Non-pigmented ciliary epithelial cell (primary cell): ENCODE data around the gene PRSS33.

ENCODE experiments used
- DNase-seq: peaks from one replicate; pipeline ENCODE4 v3.0.0-alpha.2; 2010; ENCODE audit warnings: low read depth

Gene PRSS33, protein sequence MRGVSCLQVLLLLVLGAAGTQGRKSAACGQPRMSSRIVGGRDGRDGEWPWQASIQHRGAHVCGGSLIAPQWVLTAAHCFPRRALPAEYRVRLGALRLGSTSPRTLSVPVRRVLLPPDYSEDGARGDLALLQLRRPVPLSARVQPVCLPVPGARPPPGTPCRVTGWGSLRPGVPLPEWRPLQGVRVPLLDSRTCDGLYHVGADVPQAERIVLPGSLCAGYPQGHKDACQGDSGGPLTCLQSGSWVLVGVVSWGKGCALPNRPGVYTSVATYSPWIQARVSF

DNA sequence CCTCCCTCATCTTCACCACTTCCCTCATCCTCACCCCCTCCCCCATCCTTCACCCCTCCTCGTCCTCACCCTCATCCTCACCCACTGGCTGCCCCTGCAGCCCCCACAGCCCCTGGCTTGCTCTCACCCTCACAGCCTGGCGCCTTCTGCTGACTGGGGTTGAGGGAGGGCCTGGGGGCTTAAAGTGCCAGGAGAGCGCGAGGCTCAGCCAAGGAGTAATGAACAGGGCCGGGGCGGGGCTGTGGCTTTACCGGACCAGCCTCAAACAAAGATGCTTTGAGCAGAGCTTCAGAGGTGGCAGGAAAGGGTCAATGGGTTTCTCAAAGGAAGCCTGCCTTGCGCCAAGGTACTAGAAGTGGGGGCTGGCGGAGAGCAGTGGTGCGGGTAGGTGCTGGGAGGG, at the start of gene PRSS33:
TSS of gene PRSS33 (minus strand) at position 155 of the 400 bp plus-strand sequence. CDS start 1,013 bp downstream, outside the sequence.
- no peak for DNase-seq

DNA sequence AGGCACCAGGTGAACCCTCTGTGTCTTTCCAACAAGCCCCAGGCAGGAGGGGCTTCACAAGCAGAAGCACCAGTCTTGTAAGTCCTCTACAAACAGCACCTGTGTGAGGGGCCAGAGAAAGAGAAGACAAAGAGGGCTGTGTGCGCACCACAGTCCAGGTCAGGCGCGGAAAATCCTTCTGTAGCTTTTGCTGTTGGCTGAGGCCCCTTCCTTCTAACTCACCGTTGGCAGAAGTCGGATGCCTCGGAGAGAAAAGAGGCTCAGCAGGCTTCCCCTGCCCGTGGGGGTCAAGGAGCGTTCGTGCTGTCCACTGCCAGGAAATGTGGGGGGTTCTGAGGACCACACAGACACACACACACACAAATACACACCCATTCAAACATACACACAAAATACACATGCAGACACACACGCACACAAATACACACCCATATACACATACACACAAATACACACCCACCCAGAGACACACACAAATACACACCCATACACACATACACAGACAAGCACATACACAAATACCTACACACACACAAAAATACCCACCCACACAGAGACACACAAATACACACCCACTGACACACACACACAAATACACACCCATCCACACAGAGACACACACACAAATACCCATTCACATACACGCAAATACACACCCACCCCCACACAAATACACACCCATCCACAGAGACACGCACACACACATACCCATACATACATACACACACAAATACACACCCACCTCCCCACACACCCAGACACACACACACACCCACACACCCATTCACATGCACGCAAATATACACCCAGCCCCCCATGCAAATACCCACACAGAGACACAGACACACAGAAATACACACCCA, 49.5 kb upstream of the PRSS33 start:
- no peak for DNase-seq

DNA sequence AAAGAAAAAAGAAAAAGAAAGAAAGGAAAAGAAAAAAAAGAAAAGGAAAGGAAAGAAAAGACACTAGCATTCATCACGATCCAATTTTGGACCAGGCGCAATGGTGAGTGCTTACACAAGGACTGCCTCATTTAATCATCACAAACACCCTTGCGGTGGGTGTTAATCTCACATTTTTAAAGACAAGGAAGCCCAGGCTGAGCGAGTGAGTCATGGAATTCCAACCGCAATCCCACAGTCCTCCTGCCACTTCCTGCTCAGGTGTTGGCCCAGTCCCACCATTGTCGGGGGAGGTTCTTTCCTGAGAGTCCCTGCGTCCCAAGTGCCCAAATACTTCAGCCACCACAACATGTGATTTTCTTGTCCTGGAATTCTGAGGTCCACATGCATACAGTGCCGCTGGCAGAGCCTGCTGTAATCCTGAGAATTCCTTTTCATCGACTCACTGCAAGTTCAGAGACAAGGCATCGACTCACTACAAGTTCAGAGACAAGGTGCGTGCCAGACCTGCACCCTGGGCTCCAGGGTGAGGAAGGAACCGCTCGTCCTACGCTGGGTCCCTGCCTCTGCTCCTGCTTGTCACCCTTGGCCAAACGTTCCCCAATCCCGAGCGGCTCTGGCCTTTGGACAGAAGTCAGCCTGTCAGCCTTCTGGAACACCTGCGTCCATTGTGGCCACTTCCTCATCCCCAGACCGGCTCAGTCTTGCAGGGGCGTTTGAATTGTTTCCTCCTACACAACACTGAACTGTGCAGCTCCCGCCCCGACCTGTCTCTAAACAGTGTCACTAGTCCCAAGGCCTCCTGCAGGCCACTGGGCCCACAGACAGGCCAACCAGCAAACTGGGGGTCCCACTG, 48.5 kb upstream of the PRSS33 start:
- DNase-seq: peak; percentile 94

DNA sequence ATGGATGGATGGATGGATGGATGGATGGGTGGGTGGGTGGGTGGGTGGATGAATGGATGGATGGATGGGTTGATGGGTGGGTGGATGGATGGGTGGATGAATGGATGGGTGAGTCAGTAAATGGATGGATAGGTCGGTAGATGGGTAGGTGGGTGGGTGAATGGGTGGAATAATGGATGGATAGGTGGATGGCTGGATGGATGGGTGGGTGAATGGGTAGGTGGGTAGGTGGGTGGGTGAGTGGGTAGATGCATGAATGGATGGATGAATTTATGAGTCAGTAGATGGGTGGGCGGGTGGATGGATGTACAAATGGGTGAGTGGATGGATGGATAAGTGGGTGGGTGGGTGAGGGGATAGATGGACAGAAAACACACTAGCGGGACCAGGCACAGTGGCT, 47.6 kb upstream of the PRSS33 start:
- no peak for DNase-seq

DNA sequence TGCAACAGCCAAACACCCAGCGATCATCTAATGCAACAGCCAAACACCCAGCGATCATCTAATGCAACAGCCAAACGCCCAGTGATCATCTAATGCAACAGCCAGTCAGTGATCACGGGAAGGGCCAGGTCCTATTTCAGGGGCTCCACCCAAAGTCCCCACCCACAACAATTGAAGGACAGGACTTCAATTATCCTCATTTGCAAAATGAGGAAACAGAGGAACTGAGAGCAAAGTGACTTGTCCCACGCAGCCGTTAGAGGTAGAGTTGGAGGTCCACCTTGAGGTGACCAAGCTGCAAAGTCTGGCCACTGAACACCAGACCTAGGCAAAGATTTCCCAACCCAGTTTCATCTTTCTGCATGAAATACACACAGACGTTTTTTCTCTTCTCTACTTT, 46.4 kb upstream of the PRSS33 start:
- DNase-seq: no peak

DNA sequence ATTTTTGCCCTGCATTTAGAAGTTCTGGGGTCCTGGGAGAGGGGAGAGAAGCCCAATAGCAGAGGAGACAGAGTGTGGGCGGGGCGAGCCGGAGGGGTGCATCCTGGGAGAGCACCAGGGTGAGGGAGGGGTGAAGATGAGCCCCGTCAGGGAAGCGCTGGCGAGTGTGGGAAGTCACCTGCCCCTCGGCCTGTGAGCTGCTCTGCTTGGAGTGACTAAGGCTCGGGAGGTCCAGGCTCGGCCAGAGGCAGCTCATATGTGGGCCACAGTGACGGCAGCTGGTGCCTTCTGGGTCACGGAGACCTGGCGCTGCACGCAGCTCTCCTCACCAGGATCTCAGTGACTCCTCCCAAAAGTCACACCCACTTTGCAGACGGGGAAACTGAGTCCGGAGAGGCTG, 43.8 kb upstream of the PRSS33 start:
- no peak for DNase-seq

DNA sequence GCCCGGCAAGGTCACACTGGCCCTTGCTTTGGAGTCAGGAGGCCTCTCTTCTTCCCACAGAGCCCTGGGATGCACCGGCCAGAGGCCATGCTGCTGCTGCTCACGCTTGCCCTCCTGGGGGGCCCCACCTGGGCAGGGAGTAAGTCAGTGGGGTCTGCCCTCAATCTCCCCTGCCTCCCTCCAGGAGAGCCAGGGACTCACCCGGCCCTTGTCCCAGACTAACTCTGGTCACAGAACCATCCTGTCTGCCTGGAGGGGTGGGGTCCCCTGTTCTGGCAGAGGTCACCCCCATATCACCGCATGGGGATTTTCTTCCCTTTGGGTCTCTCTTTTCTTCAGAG, 43.0 kb upstream of the PRSS33 start:
- DNase-seq: no peak

DNA sequence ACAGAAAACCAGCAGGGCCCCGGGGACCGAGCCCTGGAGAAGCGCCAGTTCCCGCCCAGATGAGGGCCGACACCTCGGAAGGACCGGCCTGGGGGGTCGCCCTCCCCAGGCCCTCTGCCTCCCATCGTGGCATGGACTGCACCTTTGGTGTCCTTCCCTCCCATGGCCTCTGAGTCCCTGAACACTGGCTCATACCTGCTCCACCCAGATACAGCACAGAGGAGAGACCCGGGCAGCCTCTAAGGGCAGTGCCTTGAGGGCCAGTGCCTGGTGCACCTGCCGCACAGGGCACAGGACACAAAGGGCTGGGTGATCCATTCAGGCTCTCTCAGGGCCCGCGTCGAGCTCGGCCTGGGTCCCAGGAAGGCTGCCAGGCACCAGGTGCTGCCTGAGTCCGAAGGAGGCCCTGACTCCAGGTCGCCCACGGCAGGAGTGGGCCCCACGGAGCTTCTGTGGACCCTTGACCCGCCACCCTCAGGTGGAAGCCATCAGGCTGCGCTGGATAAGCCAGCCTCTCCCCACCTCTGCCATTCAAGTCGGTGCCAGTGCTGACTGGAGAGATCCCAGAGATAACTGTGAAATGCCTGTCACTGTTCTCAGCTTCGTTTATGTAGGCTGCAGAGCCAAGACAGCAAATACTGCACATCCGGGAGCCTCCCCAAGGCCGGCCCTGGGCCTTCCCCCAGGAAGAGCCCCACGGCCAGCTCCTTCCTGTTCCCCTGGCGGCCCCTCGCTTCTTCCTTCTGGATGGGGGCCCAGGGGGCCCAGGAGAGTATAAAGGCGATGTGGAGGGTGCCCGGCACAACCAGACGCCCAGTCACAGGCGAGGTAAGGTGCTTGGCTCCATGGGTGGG, 42.4 kb upstream of the PRSS33 start, which contains the start of gene ZG16B:
TSS of gene ZG16B (plus strand) at position 803 of the 854 bp plus-strand sequence. CDS start 139 bp downstream, outside the sequence.
- DNase-seq: no peak

DNA sequence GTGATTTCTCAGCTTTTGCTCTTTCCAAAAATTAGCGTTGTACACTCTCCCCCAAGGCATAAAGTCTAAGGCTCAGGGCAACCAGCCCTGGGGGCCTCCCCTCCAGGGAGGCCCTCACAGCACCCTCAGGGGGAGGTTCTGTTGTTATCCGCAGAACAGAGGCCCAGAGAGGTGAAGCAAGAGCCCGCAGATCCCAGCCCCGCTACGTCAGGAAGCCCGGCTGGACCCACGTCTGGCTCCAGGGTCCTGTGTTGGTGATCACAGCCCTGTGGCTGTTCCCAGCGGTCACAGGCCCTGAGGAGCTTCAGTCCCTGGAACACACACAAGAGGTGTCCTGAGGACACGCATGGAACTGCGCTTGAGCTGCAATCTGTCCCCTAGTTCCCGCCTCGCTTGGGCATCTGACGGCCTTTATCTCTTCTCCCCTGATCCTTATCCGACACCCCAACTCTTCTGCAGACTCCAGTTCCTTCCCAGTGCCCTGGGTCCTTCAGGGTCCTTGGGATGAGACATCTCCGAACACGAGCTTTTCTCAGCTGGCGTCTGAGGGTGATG, 41.6 kb upstream of the PRSS33 start:
- DNase-seq: no peak

DNA sequence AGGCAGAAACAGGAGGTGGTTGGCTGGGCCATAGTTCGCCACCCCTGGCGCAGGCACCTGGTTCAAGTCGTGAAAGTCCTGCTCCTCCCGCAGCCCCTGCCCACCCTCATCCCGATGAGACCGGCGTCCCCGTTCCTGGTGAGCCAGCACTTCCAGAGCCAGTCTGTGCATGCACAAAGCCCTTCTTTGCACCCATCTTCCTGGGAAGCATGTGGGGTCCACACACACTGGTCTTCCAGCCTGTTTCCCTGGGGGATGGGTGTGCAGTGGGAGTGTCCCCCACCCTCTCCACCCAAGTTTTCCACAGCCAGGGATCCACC, 41.1 kb upstream of the PRSS33 start:
- no peak for DNase-seq

DNA sequence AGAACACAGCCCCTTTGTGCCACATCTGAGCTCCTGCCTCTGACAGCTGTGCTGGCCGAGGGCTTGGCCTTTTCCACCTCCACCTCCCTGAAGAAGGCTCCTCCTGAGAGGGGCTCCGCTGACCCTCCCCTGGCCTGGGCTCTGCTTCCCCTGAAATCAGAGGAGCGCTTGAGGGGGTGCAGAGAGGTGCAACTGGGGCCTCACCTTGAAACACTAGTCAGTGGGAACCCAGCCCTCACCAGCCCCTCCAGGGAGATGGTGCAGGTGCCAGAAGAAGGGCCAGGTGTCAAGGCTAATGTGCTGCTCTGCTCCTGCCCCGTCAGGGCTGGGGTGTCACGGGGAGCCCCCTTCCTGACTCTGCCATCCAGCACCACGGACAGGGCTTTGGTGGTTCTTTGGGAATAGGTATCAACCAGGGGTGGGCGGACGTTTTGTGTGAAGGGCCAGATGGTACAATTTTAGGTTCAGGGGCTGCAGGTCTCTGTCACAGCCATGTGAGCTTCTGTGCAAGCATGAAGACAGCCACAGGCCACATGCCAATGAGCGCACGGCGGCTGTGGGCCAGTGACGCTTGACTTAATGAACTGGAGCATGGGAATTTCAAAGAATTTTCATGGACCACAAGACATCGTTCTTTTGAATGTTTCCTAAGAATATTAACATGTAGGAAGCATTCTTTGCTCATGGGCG, 40.6 kb upstream of the PRSS33 start:
- DNase-seq: no peak

DNA sequence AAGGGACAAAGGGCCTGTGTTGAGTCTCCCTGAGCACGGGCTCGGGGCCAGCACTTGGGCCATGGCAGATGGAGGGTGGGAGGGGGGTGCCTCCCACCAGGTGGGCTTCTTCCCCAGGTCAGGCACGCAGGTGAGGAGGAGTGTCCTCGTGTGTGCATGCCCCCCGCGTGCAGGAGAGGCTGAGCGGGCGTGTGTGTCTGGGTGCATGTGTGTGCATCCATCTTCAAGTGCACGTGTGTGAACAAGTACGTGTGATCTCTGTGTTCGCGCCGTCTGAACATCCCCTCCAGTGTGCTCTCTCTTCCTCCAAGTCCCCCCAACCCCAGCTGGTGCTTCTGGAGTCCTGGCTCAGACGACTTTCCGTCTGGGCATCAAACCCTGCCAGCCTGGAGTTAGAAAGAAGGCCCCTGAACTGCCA, 40.0 kb upstream of the PRSS33 start:
- no peak for DNase-seq

DNA sequence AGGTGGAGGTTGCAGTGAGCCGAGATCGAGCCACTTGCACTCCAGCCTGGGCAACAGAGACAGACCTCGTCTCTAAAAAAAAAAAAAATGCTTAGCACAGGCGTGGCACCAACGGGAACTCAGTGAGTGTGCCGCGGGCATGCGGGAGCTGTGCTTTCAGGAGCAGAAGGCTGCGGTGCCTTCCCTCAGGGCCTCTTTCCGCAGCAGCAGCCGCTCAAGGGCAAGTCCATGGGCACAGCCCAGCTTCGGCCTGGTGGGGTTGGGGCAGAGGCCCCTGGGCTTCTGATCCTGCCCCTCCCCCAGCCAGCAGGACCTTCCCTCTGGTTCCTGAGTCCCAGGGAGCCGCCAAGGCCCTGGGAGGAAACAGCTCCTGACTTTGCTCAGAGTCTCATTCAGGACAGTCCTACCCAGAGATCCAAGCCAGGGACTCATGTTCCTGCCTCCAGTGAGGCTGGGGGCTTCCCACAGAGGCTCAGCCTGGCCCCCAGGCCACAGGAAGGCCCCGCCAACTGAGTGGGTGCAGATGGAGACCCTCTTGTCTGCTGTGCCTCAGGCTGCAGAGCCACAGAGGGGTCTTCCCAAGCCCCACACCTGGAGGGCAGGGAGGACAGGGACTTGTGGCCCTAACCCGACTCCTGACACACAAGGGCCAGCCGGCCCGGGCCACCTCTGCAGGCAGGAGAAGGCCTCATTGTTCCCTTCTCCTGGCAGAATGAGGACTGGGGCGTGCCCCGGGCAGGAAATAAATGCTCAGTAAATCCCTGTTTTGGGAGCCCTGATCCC, 39.4 kb upstream of the PRSS33 start:
- no peak for DNase-seq

DNA sequence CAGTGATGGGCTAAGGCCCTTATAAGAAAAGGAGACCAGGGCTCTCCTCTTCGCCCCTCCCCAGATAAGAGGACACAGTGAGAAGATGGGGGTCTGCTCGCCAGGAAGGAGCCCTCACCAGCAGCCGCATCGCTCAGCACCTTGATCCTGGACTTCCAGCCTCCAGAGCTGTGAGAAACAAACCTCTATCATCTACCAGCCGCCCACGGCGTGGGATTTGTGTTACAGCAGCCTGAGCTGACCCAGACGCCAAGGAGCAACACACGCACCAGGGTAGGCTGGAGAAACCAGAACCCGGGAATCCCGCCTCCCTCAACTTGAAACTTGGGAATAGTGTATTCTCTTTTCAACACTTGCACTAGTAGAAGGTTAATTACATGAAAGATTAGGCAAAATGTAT, 38.5 kb upstream of the PRSS33 start:
- no peak for DNase-seq

DNA sequence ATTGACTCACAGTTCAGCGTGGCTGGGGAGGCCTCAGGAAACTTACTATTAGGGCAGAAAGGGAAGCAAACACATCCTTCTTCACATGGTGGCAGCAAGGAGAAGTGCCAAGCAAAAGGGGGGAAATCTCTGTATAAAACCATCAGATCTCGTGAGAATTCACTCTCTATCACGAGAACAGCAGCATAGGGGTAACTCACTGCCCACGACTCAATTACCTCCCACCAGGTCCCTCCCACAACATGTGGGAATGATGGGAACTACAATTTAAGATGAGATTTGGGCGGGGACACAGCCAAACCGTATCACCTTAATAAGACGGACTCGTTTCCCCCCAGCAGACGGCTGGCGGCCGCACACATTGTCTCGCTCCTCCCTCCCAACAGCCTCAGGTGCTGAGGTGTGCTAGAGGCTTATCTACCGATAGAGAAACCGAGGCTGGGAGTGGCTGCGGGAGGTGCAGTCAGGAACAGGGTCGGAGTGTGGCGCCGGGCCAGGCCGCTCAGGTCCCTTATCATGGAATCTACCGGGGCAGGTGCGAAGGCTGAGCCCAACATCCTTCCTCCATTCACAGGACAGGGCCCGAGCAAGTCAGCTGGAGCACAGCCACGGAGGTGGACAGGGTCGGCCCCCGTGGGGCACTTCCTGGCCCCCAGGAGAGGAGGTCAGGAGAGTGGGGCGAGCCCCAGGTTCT, 37.8 kb upstream of the PRSS33 start:
- DNase-seq: no peak

DNA sequence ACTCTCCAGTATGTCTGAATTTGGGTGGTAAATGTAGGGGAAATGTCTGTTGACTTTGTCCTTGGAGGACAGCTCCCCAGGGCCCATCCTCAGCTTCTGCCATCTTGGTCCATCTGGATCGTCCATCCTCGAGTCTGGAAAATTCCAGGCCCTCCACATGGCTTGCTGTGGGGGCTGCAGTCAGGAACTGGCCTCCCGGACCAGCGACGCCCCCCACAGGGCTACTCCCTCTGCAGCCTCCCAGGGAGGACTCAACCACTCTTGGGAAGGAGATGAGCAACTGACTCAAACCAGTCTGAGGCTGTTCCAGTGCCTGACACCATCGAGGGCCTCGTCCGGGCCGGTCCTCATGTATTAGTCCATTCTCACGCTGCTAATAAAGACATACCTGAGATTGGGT, 37.3 kb upstream of the PRSS33 start:
- DNase-seq: no peak

DNA sequence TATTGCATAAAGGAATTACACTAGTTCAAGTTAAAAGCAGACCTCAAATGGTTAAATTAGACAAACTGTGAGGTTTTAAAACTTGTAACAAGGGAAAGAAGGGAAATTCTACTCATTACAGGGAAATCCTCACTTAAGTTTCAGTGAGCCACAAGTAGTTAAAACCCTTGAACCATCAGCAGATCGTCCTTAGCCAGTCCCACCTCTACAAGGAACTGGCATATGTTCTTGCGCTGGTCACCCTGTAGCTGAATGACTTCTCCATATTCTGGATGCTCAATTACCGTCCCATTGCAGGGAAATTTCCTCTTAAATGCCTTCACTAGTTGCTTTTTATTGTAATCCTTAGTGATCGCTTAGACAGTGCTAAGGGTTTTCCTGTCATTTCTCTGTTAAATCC, 35.1 kb upstream of the PRSS33 start:
- DNase-seq: no peak

DNA sequence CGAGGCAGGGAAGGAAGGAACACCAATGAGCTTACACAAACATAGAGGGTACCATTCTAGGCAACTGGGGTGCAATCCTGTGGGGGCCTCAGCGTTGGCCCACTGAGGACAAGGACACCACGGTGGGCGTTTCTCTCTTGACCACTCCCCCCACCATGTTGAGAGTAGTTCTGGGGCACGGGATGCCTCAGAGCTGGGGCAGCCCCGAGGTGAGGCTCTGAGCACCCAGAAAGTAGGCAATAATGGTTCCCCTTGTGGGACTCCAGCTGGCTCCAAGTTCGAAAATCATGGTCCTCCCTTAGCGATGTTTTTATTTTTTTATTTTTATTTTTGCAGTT, 34.8 kb upstream of the PRSS33 start:
- no peak for DNase-seq

DNA sequence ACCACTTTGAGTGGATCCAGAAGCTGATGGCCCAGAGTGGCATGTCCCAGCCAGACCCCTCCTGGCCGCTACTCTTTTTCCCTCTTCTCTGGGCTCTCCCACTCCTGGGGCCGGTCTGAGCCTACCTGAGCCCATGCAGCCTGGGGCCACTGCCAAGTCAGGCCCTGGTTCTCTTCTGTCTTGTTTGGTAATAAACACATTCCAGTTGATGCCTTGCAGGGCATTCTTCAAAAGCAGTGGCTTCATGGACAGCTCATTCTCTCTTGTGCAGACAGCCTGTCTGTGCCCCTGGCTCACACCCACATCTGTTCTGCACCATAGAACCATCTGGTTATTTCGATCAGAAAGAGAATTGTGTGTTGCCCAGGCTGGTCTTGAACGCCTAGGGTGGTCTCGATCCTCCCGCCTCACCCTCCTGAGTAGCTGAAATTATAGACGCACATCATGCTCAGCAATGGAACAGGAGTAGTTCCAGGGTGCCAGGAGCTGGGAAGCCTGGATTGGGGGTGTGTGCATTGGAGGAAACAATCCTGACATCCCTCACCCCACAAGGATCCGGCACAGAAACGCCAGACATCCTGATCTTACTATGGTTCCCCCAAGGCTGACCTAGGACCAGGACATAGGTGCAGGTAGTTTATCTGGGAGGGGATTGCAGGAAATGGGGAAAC, 34.3 kb upstream of the PRSS33 start:
- no peak for DNase-seq
